HG02610 (cell line): ENCODE measurements around the gene PALM3.

Source experiments
- ATAC-seq: cut with Tn5 transposase; IDR thresholded peaks from one replicate; pipeline ENCODE4 v1.9.1; 2021; ENCODE audit warnings: mild to moderate bottlenecking, moderate library complexity; ENCODE audit not compliant: unreplicated experiment

The PALM3 gene

GRCh38 chr19:14089662-14090508 lies 28.0 kb upstream of the PALM3 start:
- ATAC-seq = no peak

DNA sequence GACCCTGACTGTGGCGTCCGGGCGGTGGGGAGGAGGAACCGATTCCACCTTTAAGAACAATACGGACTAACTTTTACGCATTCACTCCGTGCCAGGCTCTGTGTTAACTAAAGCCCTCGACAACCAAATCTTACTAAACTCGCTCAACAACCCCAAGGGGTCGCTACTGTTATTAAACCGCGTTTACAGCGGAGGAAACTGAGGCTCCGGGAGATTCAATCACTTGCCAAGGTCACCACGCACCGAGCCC lies 27.5 kb upstream of the PALM3 start:
- ATAC-seq = no peak

- ATAC-seq = no peak
Measured at GRCh38 chr19:14088634-14089411, 26.9 kb upstream of the PALM3 start.

DNA sequence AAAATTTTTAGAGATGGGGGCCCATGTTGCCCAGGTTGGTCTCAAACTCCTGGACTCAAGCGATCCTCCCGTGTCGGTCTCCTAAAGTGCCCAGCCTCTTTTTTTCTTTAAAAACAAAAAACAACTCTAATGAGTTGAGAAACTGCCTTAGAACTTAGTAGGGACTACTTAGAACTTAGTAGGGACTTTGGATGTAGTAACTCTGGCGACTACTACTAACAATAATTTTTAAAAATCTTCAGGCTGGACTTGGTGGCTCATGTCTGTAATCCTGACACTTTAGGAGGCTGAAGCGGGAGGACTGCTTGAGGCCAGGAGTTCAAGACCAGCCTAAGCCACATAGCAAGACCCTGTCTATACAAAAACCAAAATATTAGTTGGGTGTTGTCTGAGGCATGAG lies 24.2 kb upstream of the PALM3 start:
- ATAC-seq = no peak

GRCh38 chr19:14085309-14085995 lies 23.6 kb upstream of the PALM3 start, which contains the start of gene C19orf67:
TSS of gene C19orf67 (minus strand) at chr19:14085783. CDS start at chr19:14085627, 156 bp downstream.
- no peak for ATAC-seq

DNA sequence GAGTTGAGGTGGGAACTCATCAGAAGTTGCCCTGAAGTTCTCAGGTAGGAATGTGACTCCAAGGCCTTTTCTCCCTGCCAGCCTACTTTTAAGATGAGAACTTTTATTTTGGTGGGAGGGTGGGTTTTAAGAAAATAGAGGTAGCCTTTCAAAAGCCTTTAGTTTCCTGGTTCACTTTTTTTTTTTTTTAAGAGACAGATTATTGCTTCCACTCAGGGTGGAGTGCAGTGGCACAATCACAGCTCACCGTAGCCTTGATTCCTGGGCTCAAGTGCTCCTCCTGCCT lies 20.7 kb upstream of the PALM3 start:
- no peak for ATAC-seq

- peak; percentile 21 for ATAC-seq
Measured at GRCh38 chr19:14081797-14082674, 20.2 kb upstream of the PALM3 start.

GRCh38 chr19:14080887-14081796 lies 19.3 kb upstream of the PALM3 start:
- peak; percentile 79 for ATAC-seq

GRCh38 chr19:14078411-14078810 lies 16.5 kb upstream of the PALM3 start:
- no peak for ATAC-seq

GRCh38 chr19:14073925-14074838 lies 12.3 kb upstream of the PALM3 start:
- ATAC-seq = no peak

- ATAC-seq = peak; percentile 39
Measured at GRCh38 chr19:14073261-14073924, 11.5 kb upstream of the PALM3 start.

DNA sequence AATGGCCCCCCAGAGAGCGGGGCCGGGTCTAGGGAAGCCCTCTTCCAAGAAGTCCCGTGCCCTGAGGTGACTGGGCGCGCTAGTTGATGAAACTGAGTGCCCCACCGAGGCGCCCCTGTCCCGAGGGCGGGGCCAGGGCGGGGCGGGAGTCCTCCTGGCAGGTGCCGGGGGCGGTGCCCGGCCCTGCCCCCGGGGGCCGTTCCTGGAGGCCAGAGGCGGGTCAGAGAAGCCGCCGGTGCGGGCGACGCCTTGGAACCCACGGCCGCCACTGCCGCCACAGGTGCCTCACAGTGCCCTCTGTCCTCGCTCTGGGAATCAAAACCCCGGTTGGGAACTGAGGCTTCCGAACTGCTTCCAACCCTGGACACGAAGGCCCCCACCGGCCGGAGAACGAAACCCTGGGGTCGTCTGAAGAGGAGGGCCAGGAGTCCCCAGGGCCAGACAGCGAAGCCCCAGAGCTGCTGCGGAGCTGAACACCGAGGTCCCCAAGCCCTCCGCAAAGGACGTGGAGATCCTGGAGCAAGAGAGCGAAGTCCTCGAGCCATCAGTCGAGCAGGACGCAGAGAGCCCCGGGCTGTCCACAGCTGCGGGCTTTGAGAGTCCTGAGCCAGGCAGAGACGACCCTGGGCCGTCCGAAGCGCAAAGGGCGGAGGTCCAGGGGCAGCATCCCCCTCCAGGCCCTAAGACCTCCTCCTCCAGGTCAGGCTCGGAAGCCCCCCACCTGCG lies 10.8 kb upstream of the PALM3 start, which contains the start of gene MISP3:
TSS of gene MISP3 (plus strand) at position 252 of the 726 bp plus-strand sequence. CDS start 524 bp downstream, outside the sequence.
- ATAC-seq = no peak

DNA sequence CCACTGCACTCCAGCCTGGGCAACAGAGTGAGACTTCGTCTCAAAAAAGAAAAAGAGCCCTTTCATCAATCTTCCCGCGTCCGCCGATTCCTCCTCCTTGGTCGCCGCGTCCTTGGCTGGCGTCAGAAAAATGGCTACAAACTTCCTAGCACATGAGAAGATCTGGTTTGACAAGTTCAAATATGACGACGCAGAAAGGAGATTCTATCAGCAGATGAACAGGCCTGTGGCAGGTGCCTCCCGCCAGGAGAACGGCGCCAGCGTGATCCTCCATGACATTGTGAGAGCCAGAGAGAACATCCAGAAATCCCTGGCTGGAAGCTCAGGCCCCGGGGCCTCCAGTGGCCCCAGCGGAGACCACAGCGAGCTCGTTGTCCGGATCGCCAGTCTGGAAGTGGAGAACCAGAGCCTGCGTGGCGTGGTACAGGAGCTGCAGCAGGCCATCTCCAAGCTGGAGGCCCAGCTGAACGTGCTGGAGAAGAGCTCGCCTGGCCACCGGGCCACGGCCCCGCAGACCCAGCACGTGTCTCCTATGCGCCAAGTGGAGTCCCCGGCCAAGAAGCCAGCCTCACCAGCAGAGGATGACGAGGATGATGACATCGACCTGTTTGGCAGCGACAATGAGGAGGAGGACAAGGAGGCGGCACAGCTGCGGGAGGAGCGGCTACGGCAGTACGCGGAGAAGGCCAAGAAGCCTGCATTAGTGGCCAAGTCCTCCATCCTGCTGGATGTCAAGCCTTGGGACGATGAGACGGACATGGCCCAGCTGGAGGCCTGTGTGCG lies 8.6 kb upstream of the PALM3 start:
- ATAC-seq = no peak

DNA sequence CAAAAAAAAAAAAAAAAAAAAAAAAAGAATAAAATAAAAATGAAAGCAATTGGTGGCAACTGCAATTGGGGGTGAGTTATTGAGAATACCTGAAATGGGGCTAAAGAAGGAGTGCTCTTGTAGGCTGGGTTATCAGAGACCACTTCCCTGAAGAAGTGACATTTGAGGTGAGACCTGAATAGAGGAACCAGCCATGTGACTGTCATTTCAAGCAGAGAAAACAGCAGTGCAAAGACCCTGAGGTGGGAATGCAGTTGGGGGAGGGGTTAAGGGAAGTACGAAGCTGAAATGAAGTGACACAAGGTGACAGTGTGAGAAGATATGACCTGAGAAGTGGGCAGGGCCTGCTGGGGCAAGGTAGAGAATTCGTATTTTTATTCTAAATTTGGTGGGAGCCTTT lies 4.3 kb upstream of the PALM3 start:
- no peak for ATAC-seq

GRCh38 chr19:14063105-14063504 lies 1.2 kb upstream of the PALM3 start:
- no peak for ATAC-seq

DNA sequence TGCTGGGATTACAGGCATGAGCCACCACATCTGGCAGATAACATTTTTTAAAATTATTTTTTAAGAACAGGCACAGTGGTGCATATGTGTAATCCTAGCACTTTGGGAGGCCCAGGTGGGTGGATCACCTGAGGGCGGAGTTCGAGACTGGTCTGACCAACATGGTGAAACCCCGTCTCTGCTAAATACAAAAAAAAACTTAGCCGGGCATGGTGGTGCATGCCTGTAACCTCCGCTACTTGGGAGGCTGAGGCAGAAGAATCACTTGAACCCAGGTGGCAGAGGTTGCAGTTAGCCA lies 631 bp upstream of the PALM3 start:
- no peak for ATAC-seq
